SK-N-SH (cell line): ENCODE results near the gene PHACTR3. TPM values are rescaled to one million over a fixed set of nuclear protein-coding genes. Genes with fewer than 3 reads are reported as not detected.

Experiments used
- CTCF ChIA-PET: fragments of 300-600, 350-600 bp; formaldehyde crosslinking; extraction: SDS; loops from one replicate; lab custom pipeline; 2021; lab: Yijun Ruan, JAX
- POLR2A ChIA-PET: fragments of 350-600 bp; sonication (Branson Sonifier 250); formaldehyde crosslinking; extraction: SDS; loops from one replicate; lab custom pipeline; 2020; ENCODE audit warnings: antibody characterized with exemption, inconsistent platforms; lab: Yijun Ruan, JAX
- DNase-seq: peaks from one replicate; pipeline ENCODE4 v3.0.0; 2012
- H2AFZ ChIP-seq: fragments of 200-600 bp; sonication (generic); 2 replicates; pipeline ENCODE4 v1.8.1; 2016; ENCODE audit warnings: antibody characterized with exemption, mild to moderate bottlenecking, low read depth
- H3F3A ChIP-seq: fragments of 200-600 bp; sonication (generic); replicated peaks from 2 replicates; pipeline ENCODE3; 2016; ENCODE audit warnings: antibody characterized with exemption, mild to moderate bottlenecking; ENCODE audit not compliant: insufficient read depth
- H3K27ac ChIP-seq, 2 experiments: fragments of 200-500 bp in 1 of 2; fragments of 200-600 bp in 1 of 2; sonication (Bioruptor generic) in 1 of 2; sonication (generic), shearing (Covaris generic) in 1 of 2; 2 replicates each; pipeline versions ENCODE4 v1.5.1 to v1.6.1; 2014 to 2016; ENCODE audit warnings: low read depth in 2 of 2, inconsistent platforms in 1 of 2, low read length in 1 of 2, mild to moderate bottlenecking in 1 of 2, mixed read lengths in 1 of 2
- H3K27me3 ChIP-seq: fragments of 200-600 bp; sonication (generic), shearing (Covaris generic); 2 replicates; pipeline ENCODE4 v1.6.1; 2016; ENCODE audit warnings: mixed run types; ENCODE audit not compliant: insufficient read depth
- H3K36me3 ChIP-seq, 2 experiments: fragments of 200-500 bp in 1 of 2; fragments of 200-600 bp in 1 of 2; sonication (Bioruptor generic) in 1 of 2; sonication (generic) in 1 of 2; replicated peaks in 1 of 2; 2 replicates each; pipeline versions ENCODE3 to v1.5.1; 2014 to 2016; ENCODE audit warnings: low read length in 1 of 2, mild to moderate bottlenecking in 1 of 2; ENCODE audit not compliant: insufficient read depth in 2 of 2, control insufficient read depth in 1 of 2
- H3K4me1 ChIP-seq, 2 experiments: fragments of 200-500 bp in 1 of 2; fragments of 200-600 bp in 1 of 2; sonication (Bioruptor generic) in 1 of 2; sonication (generic), shearing (Covaris generic) in 1 of 2; 2 replicates each; pipeline versions ENCODE4 v1.5.1 to v1.6.1; 2014 to 2016; ENCODE audit warnings: low read depth in 1 of 2, low read length in 1 of 2, mixed run types in 1 of 2; ENCODE audit not compliant: insufficient read depth in 2 of 2, control insufficient read depth in 1 of 2
- H3K4me2 ChIP-seq: fragments of 200-600 bp; sonication (generic), shearing (Covaris generic); 2 replicates; pipeline ENCODE4 v1.6.1; 2017; ENCODE audit warnings: mixed run types
- H3K4me3 ChIP-seq, 2 experiments: fragments of 200-500 bp in 1 of 2; fragments of 200-600 bp in 1 of 2; sonication (Bioruptor generic) in 1 of 2; sonication (generic), shearing (Covaris generic) in 1 of 2; 2 replicates each; pipeline versions ENCODE4 v1.5.1 to v1.8.1; 2014 to 2016; ENCODE audit warnings: low read depth in 2 of 2, inconsistent platforms in 1 of 2, low read length in 1 of 2, mild to moderate bottlenecking in 1 of 2, mixed read lengths in 1 of 2, moderate library complexity in 1 of 2
- H3K79me2 ChIP-seq: fragments of 200-600 bp; sonication (generic); 2 replicates; pipeline ENCODE4 v1.8.1; 2017; ENCODE audit warnings: mild to moderate bottlenecking; ENCODE audit not compliant: insufficient read depth
- H3K9ac ChIP-seq: fragments of 200-600 bp; sonication (generic); 2 replicates; pipeline ENCODE4 v1.6.1; 2017; ENCODE audit warnings: mixed run types
- H3K9me2 ChIP-seq: fragments of 200-600 bp; sonication (generic); 2 replicates; pipeline ENCODE4 v1.6.1; 2017; ENCODE audit warnings: mixed run types
- H3K9me3 ChIP-seq: fragments of 200-600 bp; sonication (generic); 2 replicates; pipeline ENCODE4 v1.6.1; 2017; ENCODE audit warnings: mixed run types, mild to moderate bottlenecking, moderate library complexity
- H4K20me1 ChIP-seq: fragments of 200-600 bp; sonication (generic); 2 replicates; pipeline ENCODE4 v1.6.1; 2017; ENCODE audit warnings: mild to moderate bottlenecking, mixed run types; ENCODE audit not compliant: insufficient read depth
- ELF1 ChIP-seq: IDR thresholded peaks from 2 replicates; pipeline ENCODE4 v1.4.0; 2012
- EP300 ChIP-seq, 2 experiments: IDR thresholded peaks; 2 replicates each; pipeline versions ENCODE4 v1.4.0 to v1.6.1; 2012; ENCODE audit warnings: borderline replicate concordance in 1 of 2, low read depth in 1 of 2, low read length in 1 of 2
- FOXJ3 ChIP-seq: sonication (generic); formaldehyde crosslinking; IDR thresholded peaks from 2 replicates; pipeline ENCODE4 v1.5.1; 2020; ENCODE audit warnings: mild to moderate bottlenecking, missing genetic modification reagents
- FOXM1 ChIP-seq: IDR thresholded peaks from 2 replicates; pipeline ENCODE4 v1.4.0; 2012; ENCODE audit warnings: low read depth, mild to moderate bottlenecking
- GABPA ChIP-seq: IDR thresholded peaks from 2 replicates; pipeline ENCODE4 v1.4.0; 2012; ENCODE audit warnings: low read depth, mild to moderate bottlenecking
- GATA2 ChIP-seq: sonication (generic); formaldehyde crosslinking; IDR thresholded peaks from 2 replicates; pipeline ENCODE4 v1.5.0; 2020; ENCODE audit warnings: mild to moderate bottlenecking, missing genetic modification reagents
- MEF2A ChIP-seq: IDR thresholded peaks from 2 replicates; pipeline ENCODE4 v1.4.0; 2012; ENCODE audit warnings: low read depth, borderline replicate concordance
- MXI1 ChIP-seq: IDR thresholded peaks from 2 replicates; pipeline ENCODE4 v1.6.1; 2012; ENCODE audit warnings: mild to moderate bottlenecking, low read depth, low read length, improper control_type of control experiment
- REST ChIP-seq: IDR thresholded peaks from 2 replicates; pipeline ENCODE4 v1.6.1; 2012; ENCODE audit warnings: mild to moderate bottlenecking, low read depth, low read length, moderate library complexity
- RXRA ChIP-seq: IDR thresholded peaks from 2 replicates; pipeline ENCODE4 v1.4.0; 2012; ENCODE audit warnings: low read depth, mild to moderate bottlenecking, borderline replicate concordance
- SMC3 ChIP-seq: IDR thresholded peaks from 2 replicates; pipeline ENCODE4 v1.6.1; 2012; ENCODE audit warnings: low read depth, low read length, improper control_type of control experiment
- WGBS: methylation state at CpG from one replicate; pipeline ENCODE4 v1.1.6; 2017; ENCODE audit warnings: low lambda C conversion rate; 5-methylcytosine and 5-hydroxymethylcytosine counted together
- polyA plus RNA-seq, 3 experiments: library from polyadenylated mRNA; depleted of rRNA; stranded (reverse); fragments of >200 nt; gene quantifications; 2 replicates each; pipeline ENCODE4 v1.2.3, GENCODE V29; 2012
- TF ChIP-seq, protein P1 (sequence below): IDR thresholded peaks from 2 replicates; pipeline ENCODE4 v1.4.0; 2012; ENCODE audit warnings: low read depth, borderline replicate concordance
- TF ChIP-seq, protein P2 (sequence below): fragments of 150-350 bp; IDR thresholded peaks from 2 replicates; pipeline ENCODE4 v1.6.1; 2016; ENCODE audit warnings: mild to moderate bottlenecking, low read depth, low read length
- TF ChIP-seq, protein P3 (sequence below): fragments of 150-350 bp; IDR thresholded peaks from 2 replicates; pipeline ENCODE4 v1.6.1; 2017; ENCODE audit warnings: antibody characterized with exemption, low read length, low read depth, borderline replicate concordance

PHACTR3 gene
- polyA plus RNA-seq, 1 of the 3 experiments (the other 2 are of a cell fraction), result 0.10 TPM

- CTCF ChIA-PET, result interaction anchor here (0.8 kb wide), 1 partner anchor 29 kb away, joined by 3 read pairs; no protein-coding TSS in a partner anchor
- Histone ChIP-seq H3K9ac (no peak overlapping the region), H3K27me3 (no peaks in the 10 kb centered on the region), H3K36me3 (no peaks in the 10 kb centered on the region), H3K4me1 (peaks cover 0 to 11% of the 10 kb centered on the region in 2 experiments; a peak in 1 of 4 replicates), H3K4me2 (no peak overlapping the region), H2AFZ (no peak overlapping the region), H3K79me2 (no peaks in the 10 kb centered on the region), H3F3A (no peaks in the 10 kb centered on the region), H3K9me2 (no peaks in the 10 kb centered on the region), H3K4me3 (no peak overlapping the region), H4K20me1 (no peaks in the 10 kb centered on the region), H3K27ac (no peak overlapping the region), H3K9me3 (no peaks in the 10 kb centered on the region)
- no peak for TF ChIP-seq RXRA
- no peak for TF ChIP-seq REST
- TF ChIP-seq EP300 (IDR thresholded peaks at IDR 0.05; ENCODE audit: borderline replicate concordance in 1 of 2, low read depth in 1 of 2, low read length in 1 of 2), result no peak
- no peak for TF ChIP-seq FOXM1
- TF ChIP-seq SMC3, result no peak
- POLR2A ChIA-PET, result no interaction called here
- 35% methylated on average over 10 of the region's 16 CpGs for WGBS
- DNase-seq, result no peak
These were observed 67.5 kb downstream of the PHACTR3 start for GRCh38 chr20:59671661-59672471.

DNA sequence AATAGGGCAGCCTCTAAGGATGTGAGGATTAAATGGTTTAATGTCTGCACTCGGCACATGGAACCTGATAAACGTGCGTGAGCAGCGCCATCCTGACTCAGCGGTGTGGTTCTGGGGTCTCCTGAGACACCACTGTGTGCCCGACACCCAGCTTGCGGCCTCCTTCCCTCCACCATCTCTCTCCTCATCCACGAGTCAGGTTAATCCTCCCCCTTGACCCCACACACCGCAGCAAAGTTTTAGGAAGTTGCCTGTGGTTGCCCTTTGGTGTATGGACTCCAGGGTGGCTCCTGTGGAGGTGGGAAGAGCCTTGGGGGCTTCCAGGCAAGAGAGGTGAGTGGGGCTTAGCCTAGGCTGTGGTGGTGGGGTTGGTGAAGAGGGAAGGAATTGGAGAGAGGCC lies 68.2 kb downstream of the PHACTR3 start:
- H4K20me1 ChIP-seq, result no peaks in the 10 kb centered on the region
- TF ChIP-seq, protein P1, sequence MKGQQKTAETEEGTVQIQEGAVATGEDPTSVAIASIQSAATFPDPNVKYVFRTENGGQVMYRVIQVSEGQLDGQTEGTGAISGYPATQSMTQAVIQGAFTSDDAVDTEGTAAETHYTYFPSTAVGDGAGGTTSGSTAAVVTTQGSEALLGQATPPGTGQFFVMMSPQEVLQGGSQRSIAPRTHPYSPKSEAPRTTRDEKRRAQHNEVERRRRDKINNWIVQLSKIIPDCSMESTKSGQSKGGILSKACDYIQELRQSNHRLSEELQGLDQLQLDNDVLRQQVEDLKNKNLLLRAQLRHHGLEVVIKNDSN, result no peak
- TF ChIP-seq FOXJ3 (CRISPR knock-in tag), result no peak
- no peak for TF ChIP-seq MXI1
- TF ChIP-seq GABPA, result no peak
- no peak for TF ChIP-seq RXRA
- TF ChIP-seq, protein P2, sequence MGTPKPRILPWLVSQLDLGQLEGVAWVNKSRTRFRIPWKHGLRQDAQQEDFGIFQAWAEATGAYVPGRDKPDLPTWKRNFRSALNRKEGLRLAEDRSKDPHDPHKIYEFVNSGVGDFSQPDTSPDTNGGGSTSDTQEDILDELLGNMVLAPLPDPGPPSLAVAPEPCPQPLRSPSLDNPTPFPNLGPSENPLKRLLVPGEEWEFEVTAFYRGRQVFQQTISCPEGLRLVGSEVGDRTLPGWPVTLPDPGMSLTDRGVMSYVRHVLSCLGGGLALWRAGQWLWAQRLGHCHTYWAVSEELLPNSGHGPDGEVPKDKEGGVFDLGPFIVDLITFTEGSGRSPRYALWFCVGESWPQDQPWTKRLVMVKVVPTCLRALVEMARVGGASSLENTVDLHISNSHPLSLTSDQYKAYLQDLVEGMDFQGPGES, result no peak
- TF ChIP-seq EP300 (IDR thresholded peaks at IDR 0.05; ENCODE audit: borderline replicate concordance in 1 of 2, low read depth in 1 of 2, low read length in 1 of 2), result no peak
- no peak for TF ChIP-seq ELF1
- TF ChIP-seq FOXM1, result no peak
- TF ChIP-seq, protein P3, sequence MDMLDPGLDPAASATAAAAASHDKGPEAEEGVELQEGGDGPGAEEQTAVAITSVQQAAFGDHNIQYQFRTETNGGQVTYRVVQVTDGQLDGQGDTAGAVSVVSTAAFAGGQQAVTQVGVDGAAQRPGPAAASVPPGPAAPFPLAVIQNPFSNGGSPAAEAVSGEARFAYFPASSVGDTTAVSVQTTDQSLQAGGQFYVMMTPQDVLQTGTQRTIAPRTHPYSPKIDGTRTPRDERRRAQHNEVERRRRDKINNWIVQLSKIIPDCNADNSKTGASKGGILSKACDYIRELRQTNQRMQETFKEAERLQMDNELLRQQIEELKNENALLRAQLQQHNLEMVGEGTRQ, result no peak
- no peak for TF ChIP-seq MEF2A
- no peak for TF ChIP-seq GATA2 (CRISPR knock-in tag)
- TF ChIP-seq, all 33 proteins: peak for 0
- H3K79me2 ChIP-seq, result no peaks in the 10 kb centered on the region
- 34% methylated on average over 9 of the region's 9 CpGs for WGBS
- H3F3A ChIP-seq, result no peaks in the 10 kb centered on the region
- POLR2A ChIA-PET, result no interaction called here
- no peaks in the 10 kb centered on the region for H3K36me3 ChIP-seq
- H3K27ac ChIP-seq, result no peak overlapping the region
- no peak for DNase-seq
- H3K9ac ChIP-seq, result no peak overlapping the region
- H2AFZ ChIP-seq, result no peak overlapping the region
- no peaks in the 10 kb centered on the region for H3K9me2 ChIP-seq
- H3K27me3 ChIP-seq, result no peaks in the 10 kb centered on the region
- CTCF ChIA-PET, result no interaction called here
- no peak overlapping the region for H3K4me2 ChIP-seq
- H3K9me3 ChIP-seq, result no peaks in the 10 kb centered on the region
- no peak overlapping the region for H3K4me3 ChIP-seq
- peaks cover 0 to 7% of the 10 kb centered on the region in 2 experiments; a peak in 1 of 4 replicates for H3K4me1 ChIP-seq
